PC-3 (cell line): ENCODE data around the gene SLC35B1.

Experiments
- EZH2 ChIP-seq: fragments of 300-600 bp; sonication (generic); IDR thresholded peaks from one replicate; pipeline ENCODE4 v1.6.1; 2017; ENCODE audit warnings: antibody characterized with exemption, mild to moderate bottlenecking, low read length; ENCODE audit not compliant: unreplicated experiment
- TF ChIP-seq, protein P1 (sequence below): fragments of 300-600 bp; sonication (generic); conservative IDR thresholded peaks from 2 replicates; pipeline ENCODE4 v1.5.1; 2017; ENCODE audit warnings: antibody characterized with exemption, low read depth, mild to moderate bottlenecking, low read length

DNA sequence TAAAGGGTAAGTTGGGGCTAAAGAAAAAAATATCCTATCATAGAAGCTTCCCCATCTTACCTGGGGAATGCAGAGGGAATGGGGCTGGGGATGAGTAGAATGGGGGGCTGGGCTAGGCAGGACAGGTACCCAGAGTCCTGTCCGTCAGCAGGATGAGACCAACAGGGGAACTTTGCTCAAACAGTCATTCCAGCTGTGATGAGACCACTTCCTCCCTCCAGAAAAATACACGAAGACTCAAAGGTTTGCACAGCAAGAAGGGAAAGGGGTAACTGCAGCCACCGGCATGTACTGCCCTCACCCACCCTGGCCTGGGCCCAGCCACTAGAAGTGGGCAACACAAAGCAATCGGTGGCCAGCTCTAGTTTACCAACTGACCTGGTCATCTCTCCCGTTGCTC is 20.7 kb upstream of the SLC35B1 start:
- TF ChIP-seq, protein P1, sequence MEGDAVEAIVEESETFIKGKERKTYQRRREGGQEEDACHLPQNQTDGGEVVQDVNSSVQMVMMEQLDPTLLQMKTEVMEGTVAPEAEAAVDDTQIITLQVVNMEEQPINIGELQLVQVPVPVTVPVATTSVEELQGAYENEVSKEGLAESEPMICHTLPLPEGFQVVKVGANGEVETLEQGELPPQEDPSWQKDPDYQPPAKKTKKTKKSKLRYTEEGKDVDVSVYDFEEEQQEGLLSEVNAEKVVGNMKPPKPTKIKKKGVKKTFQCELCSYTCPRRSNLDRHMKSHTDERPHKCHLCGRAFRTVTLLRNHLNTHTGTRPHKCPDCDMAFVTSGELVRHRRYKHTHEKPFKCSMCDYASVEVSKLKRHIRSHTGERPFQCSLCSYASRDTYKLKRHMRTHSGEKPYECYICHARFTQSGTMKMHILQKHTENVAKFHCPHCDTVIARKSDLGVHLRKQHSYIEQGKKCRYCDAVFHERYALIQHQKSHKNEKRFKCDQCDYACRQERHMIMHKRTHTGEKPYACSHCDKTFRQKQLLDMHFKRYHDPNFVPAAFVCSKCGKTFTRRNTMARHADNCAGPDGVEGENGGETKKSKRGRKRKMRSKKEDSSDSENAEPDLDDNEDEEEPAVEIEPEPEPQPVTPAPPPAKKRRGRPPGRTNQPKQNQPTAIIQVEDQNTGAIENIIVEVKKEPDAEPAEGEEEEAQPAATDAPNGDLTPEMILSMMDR, result no peak
- TF ChIP-seq EZH2, result no peak
